Germinal center (tissue), 1 donor: ENCODE data around the gene PRKN.

Source experiments
- DNase-seq: peaks from one replicate; pipeline ENCODE4 v3.0.0; 2012; ENCODE audit warnings: mixed read lengths, low spot score

PRKN gene

DNA sequence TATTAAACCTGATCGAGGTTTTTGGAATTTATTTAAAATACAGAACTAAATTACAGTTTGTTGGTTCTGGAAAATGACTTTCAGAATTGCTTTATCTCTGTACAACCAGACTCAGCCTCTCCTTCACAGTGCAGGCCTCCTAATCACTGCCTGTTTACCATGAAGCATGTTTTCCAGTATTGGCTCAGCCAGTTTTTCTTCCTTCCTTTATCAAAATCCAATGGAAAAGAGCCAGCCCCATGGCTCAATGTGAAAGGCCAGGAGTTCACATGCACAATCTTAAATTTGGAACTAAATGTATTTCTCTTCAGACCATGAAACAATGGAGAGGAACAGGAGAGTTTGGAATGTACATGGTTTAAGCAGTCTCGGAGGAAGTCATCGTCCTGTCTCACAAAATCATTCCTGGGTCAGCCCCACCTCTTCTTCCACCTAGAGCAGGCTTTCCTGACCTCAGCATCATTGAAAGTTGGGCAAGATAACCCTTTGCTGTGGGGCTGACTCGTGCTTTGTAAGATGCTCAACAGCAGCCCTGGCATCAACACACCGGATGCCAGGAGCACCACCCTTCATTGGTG, 772.8 kb downstream of the PRKN start:
- DNase-seq: no peak

DNA sequence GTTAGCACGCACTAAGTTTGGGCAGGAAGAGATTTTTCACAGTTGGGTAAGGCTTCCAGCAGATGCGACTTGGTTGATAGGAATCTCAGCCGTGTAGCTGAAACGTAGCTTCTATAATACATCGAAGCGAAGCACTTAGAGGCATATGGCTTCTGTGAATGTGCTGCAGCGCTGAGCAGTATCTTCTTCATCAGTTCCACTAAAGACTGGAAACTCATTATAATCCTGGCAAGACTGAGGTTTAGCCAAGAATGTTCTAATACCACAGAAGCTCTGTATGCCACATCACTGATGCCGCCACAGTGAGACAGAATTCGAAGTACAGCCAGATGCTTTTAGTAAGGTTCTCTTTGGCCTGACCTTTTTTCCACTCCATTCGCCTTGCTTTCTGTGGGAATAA, 773.5 kb downstream of the PRKN start:
- no peak for DNase-seq

DNA sequence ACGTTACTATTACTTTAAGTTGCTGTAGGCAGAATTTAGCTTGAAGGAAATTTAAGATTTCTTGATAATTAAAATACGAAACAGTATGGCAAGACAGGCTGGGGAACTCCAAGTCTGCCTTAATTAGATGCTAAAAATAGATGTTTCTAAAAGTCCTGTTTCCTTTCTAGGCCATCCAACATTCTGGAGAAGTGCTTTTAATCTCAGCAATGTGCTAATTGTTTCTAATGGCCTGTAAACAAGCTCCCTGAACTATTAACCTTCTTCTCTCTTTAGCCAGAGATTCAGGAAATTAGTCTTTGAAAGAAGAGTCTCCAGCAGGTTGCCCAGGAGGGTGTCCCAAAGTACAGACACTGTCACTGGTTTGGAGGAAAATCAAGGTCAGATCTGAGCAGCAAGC, 776.4 kb downstream of the PRKN start:
- DNase-seq: no peak

DNA sequence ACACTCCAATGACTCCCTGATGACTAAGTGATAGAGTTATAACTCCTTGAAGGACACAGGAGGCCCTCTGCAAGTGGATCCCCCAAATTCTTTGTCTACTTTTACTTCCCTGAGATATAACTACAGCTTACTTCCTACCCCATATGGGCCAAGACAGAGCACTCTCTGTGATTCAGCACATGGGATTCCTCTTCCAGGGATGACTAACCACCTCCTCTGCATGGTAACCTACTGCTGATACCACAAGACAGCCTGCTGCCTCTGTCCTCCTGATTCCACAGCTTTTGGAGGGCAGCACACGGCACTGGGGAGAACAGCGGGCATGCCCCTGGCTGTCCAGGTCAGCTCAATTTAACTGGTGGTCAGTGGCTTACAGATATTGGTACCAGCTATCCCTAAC, 778.0 kb downstream of the PRKN start:
- no peak for DNase-seq

DNA sequence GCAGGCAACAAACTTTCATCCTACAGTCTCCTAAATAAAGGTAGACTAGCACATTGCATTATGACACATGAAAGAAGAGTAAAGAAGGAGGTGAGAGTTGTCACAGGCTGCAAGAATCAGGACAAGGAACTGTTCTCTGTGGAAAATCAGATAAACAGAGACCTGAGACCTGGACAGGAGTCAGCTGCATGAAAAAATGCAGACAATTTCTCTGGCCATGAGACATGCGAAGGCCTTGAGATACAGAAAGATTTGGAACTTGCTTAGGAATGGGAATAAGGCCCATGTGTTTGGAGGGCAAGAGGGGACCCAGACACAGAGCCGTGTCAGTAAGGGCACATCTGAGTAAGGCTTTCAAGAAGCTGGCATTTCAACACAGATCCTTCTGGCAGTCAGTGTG, 779.1 kb downstream of the PRKN start:
- no peak for DNase-seq

DNA sequence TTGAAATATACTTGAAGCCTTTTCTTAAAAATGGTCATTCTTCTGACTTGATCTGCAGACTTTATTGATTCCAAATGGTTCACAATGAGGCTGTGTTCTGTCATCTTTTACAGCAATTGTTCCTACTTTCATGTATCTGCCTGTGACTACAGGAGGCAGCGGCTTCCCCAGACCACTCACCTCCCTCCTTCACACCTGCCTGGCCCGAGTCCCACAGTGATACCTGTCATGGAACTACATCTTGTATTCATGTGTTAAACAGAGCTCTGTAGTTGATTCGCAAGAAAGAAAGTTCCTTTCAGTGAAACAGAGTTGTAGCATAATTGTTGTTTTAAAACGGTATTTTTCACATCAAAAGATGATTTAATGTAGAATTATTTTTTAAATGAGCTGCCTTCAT, 780.2 kb downstream of the PRKN start:
- no peak for DNase-seq

DNA sequence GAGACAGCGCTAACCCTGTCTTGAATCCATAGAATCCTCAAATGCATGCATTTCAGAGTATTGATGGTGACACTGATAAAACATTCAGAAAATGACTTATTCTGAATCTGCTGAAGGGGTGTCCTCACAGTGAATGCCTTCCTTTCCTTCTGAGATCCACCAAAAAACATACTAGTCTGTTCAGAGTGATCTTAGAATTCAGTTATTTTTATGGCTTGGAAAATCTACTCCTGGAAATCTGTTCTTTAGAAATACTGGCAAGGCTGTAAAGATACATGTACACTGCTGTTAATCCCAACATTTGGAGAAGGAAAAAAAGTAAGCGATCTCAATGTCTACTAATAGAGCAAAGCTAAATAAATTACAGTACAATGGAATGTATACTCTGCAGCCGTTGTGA, 781.1 kb downstream of the PRKN start:
- DNase-seq: no peak

DNA sequence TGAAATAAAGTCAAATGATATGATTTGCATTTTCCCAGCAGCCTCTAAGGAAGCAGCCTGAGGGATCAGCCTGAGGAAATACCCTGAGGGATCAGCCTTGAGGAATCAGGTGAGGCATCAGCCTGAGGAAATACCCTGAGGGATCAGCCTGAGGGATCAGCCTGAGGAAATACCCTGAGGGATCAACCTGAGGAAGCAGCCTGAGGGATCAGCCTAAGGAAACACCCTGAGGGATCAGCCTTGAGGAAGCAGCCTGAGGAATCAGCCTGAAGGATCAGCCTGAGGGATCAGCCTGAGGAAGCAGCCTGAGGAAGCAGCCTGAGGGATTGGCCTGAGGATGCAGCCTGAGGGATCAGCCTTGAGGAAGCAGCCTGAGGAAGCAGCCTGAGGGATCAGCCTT, 784.0 kb downstream of the PRKN start:
- no peak for DNase-seq

DNA sequence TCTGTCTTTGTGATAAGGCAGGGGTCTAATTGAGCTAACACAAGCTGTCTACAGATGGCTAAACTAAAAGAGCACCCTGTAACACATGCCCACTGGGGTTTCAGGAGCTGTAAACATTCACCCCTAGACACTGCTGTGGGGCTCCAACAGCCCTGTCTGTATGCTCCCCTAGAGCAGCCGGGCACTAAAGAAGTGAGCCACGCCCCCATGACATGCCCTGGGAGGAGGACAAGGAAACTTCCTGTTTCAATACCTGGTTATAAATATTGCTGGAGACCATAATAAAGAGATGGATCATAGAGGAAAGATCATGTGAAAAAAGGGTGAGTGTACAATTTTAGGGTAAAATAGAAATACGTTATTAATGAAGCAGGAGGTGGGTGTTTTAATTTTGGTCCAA, 786.0 kb downstream of the PRKN start:
- DNase-seq: no peak

DNA sequence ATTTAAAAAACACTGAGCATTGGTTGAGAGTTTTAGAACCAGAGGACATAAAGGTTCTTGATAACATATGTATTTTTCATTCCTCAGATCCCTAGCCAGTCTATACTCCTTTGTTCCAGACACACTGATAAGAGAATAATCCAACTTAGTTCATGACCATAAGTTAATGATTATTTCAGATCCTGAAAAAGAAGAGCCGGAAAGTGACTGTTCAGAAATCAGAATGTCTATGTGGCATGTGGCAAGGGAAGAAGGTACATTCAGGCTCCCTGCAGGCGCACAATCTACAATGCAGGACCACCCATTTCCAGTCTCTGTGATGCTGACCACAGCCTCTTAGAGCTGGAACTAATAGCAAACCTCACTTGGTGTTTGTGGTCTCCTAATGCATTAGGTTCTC, 787.0 kb downstream of the PRKN start:
- DNase-seq: no peak

DNA sequence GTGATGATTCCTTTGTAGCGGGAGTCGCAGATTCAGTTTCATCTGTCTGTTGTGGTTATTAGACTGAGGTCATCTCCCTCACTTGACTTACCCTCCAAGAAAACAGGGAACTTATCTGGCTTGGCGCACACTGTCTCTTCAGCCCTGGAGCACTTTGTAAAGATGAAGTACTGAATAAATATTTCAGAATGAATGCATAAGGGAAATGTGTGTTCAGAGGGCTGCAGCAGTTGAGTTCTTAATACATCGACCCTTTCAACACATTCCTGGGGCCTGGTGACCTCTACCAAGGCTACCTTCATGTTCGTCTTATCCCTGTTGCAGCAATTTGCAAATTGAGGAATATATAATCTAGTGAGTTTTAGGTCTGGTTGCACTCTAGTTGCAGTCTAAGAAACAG, 801.2 kb downstream of the PRKN start:
- DNase-seq: no peak

DNA sequence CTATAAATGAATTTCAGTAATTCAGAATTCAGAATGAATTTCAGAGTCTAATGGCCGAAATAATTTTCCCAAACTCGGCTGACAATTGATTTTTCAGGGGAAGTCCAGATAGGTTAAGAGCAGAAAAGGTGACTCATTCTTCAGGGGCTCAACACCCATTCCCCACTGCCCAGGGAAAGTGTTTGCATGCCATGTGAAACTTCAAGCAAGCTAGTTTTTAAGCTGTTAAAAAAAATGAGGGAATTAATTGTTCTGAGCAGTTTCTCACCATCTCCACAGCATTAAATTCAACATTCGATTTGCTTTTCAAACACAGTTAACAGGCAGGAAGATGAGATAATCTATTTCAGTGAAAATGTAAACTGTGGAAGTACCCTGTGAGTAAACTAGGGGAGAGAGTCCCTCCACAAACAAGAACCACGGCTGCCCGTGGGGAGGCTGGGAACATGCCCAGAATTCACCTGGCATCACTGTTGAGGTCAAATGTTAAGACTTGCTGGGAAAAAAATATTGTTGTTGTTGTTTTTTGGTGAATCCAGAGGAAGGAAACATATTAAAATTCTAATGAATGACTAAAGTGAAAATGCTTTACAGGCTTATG, 803.0 kb downstream of the PRKN start:
- no peak for DNase-seq

DNA sequence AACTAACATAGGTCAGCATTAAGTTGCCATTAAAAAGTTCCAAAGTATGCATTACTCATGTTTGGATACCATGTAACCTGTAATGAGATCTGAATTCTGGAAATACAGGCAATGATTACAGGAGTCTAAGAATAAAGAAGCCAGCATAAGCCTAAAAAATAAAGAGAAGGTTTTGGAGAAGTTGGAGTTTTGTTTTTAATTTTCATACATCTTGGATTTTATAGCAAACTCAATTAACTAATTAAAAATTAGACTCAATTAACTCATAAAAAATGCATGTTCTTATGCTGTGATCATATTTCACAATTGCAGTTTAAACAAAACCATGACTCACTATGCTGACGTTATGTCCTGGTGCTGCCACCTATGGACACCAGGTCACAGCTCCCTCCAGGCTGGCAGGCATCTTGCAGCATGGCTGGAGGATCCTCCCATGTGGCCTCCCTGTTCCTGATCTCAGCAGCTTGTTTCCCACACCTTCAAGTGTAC, 804.9 kb downstream of the PRKN start:
- no peak for DNase-seq

DNA sequence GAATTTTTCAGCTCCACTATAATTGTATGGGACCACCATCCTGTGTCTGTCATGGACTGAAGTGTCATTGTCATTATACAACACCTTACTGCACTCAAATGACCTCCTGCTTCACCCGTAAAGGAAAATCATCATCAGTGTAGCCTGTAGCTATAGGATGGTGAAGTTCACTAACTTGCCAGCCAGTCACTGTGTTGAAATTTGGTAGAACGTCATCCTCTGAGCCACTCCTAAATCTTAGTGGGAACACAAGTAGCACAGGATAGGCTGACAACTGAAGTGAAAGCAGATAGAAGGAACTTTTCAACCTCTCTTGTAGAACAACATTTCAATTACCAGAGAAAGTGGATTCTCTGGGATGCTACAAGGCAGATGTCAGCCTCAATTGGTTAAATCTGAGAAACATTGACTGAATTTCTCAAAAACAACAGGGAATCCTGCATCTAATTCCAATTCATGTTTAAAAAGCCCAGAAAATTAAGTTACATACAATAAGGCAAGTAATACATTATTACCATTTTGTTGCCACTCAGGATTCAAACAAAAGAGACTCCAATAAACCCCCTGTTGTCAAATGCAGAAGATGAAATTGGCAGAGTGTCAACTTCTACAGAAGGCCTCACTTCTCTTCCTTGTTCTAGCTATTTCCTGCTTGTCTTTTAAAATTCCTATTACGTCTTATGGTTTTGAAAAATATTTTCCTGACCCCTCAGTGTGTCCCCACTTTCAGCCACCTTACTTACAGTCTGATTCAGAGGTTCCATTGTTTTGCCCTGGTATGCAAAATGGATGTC, 805.8 kb downstream of the PRKN start:
- no peak for DNase-seq

DNA sequence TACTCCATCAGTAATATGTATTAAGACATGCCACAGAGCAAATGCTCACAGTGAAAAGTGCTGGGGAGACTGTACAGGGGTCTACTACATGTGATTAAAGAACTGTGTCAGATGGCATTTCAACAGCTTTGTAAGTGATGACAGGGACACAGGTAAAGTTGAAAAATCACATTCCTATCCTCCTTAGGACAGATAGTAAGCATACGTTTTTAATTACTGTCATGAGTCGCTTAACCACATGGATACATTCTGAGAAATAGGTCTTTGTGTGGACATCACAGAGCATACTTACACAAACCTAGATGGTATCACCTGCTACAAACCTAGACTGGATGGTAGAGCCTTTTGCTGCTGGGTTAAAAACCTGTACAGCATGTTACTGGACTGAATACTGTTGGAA, 807.9 kb downstream of the PRKN start:
- DNase-seq: no peak

DNA sequence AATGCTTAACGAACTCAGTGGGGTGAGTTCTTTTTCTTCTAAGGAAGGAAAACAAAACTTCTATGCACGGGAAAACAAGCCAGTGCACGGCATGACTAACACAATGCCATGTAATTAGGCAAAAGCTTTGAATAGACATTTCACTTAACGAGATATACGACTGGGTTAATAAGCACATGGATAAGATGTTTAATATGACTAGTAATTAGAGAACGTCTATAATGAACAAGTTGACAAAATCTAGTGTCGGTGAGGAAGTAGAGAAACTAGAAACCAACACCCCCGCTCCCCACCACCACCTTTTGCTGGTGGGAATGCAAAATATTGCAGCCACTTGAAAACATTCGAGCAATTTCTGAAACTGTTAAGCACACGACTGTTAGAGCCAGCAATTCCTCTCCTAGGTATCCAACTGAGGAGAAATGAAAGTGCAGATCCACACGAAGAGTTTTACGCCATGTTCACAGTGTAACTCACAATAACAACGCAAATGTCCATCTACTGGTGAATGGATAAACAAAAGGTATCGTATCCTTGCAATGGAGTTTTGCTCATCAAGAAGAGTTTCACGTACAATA, 808.8 kb downstream of the PRKN start:
- no peak for DNase-seq

DNA sequence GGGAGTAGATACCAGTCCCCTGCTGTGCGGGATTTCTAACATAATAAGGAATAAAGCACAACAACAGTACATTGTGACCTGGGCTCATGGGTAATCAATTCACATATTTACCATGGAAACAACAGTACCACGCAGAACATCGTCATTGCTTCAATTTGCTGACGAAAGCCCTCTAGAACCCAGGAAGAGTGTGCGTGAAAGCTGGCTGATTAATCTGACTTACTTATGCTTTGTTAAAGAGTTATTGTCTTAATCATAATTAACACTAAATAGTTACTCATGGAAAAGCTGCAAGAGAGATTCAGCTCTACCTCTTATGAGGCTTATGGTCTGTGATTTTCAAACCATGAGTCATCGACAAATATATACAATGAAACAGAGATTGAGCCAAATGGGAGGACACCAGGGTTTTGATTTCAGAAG, 809.4 kb downstream of the PRKN start:
- DNase-seq: no peak

DNA sequence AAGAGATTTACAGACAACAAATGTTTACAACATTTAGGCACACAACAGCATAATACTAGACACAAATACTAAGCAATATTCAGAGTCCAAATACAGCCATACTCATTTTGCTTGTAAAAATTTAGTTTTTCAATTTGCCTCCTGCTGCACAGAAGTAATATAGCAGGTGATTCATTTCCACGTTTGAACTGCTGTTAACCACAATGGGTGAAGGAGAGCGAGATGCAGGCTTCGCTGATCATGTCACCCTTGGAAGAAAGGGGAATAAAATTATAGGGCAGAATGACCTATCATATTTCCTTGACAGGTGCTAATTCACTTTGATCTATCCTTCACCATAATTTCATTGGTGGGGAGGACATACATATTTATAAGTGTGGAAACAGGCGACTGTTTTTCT, 809.9 kb downstream of the PRKN start:
- DNase-seq: no peak

DNA sequence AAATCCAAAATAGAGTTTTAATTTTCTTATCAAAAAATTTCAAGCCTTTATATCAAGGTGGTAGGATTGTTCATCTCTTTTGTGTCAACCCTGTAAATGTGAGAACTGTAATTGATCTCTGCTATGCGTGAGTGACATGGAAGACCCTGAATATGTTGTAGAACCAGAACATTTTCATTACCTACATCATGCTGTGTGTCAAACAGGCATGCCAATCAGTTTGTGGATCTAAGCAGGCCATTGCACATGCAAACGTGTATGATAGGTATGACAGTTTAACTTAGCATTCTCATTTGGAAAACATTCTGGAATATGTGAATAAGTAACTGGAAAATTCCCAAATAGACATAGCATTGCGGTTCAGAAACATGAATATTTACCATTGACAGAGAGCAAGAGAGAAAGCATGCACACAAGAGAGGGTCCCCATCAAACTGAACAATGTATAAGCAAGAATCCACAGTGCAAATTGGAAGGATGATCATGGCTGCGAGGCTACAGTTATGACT, 812.1 kb downstream of the PRKN start:
- no peak for DNase-seq

DNA sequence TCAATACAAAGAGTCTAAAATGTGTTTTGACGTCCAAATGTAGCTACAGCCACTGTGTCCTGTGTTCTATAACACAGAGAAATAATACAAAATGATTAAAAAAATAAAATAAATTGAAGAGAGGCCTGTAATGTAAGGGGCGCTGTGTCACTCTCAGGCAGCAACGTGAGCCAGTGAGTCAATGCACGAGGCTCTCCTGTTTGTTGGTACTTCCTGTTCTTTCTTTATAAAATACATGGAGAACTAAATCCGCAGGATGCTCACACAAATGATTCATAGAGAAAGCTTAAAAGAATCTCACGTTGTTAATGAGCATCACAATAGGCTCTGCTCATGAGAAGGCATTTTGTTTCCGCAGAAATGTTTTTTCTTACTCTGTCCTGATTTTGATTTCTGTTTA, 818.7 kb downstream of the PRKN start:
- no peak for DNase-seq

DNA sequence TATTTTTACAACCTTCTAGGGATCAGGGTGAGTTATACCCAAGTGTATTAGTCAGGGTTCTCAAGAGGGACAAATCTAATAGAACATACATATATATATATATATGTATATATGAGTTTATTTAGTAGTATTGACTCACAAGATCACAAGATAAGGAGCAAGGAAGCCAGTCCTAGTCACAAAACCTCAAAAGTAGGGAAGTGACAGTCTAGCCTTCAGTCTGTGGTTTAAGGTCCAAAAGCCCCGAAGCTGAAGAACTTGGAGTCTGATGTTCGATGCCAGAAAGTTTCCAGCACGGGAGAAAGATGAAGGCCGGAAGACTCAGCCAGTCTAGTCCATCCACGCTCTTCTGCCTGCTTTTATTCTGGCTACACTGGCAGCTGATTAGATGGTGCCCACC, 821.0 kb downstream of the PRKN start:
- DNase-seq: no peak

DNA sequence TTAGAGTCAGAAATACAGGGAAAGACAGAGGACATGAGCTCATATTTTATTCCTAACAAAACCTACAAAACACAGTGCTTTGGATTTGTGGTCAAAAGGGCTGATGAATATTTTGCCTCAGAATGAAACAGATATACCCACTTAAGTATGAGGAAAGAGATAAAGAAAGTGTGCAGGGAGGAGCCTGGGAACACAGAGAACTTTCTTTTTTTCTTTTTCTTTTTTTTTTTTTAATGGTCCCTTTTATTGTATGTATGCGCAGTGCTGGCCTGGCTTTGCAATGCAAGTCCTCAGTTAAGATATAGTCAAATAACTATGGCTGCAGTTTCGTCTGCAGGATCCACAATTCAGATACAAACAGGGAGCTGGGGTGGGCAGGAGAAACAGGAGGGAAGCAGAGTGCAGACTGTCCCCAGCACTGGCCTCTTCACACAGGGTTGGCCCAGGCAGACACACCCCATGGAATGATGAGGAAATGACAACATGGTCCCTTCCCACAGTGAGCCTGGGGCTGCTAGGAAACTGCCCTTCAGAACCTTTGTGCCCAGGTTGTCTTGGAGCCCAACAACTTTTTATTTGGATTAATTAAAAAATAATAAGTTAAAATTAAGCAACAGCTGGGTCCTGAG, 823.9 kb downstream of the PRKN start:
- DNase-seq: no peak
